Right hindlimb (tissue), 1 donor: ENCODE results near the gene SLC2A11.
"Not testable (repeated sequence)": the region's sequence is repeated elsewhere in the genome, so short reads cannot be mapped to it uniquely, and the experiment has no call there.

Source experiments
- DNase-seq: peaks from one replicate; pipeline ENCODE4 v3.0.0-alpha.2; 2018

The SLC2A11 gene

GRCh38 chr22:23909296-23909898 lies 51.7 kb downstream of the SLC2A11 start:
- no peak for DNase-seq

- no peak for DNase-seq
Measured at GRCh38 chr22:23910496-23911190, 53.0 kb downstream of the SLC2A11 start.

GRCh38 chr22:23911318-23911980 lies 53.8 kb downstream of the SLC2A11 start:
- DNase-seq = no peak

GRCh38 chr22:23912293-23912903 lies 54.7 kb downstream of the SLC2A11 start:
- no peak for DNase-seq

- DNase-seq = no peak
Measured at GRCh38 chr22:23913306-23913660, 55.6 kb downstream of the SLC2A11 start.

GRCh38 chr22:23913661-23914353 lies 56.1 kb downstream of the SLC2A11 start:
- DNase-seq = peak; percentile 100

GRCh38 chr22:23915290-23915689 lies 57.6 kb downstream of the SLC2A11 start:
- DNase-seq = no peak

- DNase-seq = not testable (repeated sequence)
Measured at GRCh38 chr22:23920267-23920611, 62.6 kb downstream of the SLC2A11 start.

GRCh38 chr22:23921586-23922201 lies 64.0 kb downstream of the SLC2A11 start:
- DNase-seq = not testable (repeated sequence)

- no peak for DNase-seq
Measured at GRCh38 chr22:23922921-23923320, 65.2 kb downstream of the SLC2A11 start.

- no peak for DNase-seq
Measured at GRCh38 chr22:23925020-23925606, 67.4 kb downstream of the SLC2A11 start.

GRCh38 chr22:23926561-23926960 lies 68.9 kb downstream of the SLC2A11 start:
- DNase-seq = no peak
